GM18526 (cell line): Measurements from ENCODE around the gene OLA1.

Experiments used
- POLR2A ChIP-seq: IDR thresholded peaks from 3 replicates; pipeline ENCODE4 v1.6.1; 2011; ENCODE audit not compliant: insufficient read length; ENCODE audit errors: extremely low read depth

OLA1 gene

DNA sequence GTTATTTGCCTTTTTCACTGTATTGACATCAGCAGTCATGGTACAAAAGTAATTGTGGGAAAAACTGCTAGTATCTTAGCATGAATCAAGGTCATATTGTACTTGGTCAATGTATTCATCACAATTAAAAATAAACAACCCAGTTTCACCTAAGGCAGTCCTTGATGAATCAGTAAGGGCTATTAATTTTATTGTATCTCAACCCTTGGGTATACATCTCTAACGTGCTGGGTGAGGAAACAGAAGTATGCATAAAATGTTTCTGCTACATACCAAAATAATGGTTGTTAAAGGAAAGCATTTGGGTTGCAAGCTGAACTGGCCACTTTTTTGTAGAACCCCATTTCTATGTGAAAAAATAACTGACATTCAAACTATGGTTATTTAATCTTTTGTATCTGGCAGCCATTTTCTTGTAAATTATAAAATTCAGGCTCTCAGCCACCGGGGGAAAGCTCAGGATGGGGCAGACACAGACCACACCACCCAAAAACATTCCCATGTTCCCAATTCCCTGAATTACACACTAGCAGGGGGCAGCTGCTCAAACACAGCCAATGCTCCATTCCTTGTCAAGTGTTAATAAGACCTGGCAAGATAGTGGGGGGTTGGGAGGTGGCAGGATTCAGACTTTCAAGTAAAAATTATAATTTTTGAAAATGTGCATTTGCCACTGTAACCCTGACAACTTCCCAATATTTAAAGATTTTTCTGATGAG is 49.3 kb downstream of the OLA1 start:
- TF ChIP-seq POLR2A: no peak

DNA sequence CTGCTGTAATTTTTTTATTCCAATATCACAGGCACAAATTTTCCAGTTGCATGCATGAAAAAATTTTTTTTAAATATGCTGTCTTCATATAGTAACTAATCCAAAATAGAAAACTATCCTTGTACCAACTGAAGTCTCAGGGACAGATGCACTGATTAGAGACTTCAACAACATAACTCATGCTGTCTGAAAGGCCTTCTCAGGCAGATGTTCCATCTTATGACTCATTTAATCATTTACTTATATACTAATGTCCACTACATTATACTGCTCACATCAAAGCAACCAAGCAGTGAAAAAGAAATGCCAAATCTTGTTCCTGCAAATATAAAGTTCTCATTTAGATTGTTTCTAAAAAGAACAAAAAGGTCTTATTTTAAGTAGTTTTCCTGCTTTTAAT is 53.1 kb downstream of the OLA1 start:
- no peak for TF ChIP-seq POLR2A

GRCh38 chr2:174193737-174194136 is 54.6 kb downstream of the OLA1 start:
- no peak for TF ChIP-seq POLR2A

- TF ChIP-seq POLR2A: no peak
Measured at GRCh38 chr2:174192664-174193063, 55.7 kb downstream of the OLA1 start.

- TF ChIP-seq POLR2A: no peak
Measured at GRCh38 chr2:174191342-174192074, 56.8 kb downstream of the OLA1 start.

DNA sequence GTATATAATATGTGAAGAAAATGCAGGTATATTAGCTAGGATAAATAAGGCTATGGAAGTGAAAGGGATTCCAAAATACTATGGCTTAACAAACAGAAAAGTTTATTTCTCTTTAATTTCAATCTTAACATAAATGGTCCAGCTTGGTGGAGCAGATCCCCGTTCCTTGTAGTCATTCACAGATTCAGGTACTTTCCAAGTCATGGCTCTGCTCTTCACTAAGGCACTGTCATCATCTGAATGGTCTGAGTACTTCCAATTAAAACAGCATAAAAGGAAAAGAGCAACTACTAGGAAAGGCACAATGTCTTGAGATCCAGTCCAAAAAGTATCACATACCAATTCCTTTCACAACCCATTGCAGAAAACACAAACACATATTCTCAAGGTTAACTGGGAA is 63.4 kb downstream of the OLA1 start:
- no peak for TF ChIP-seq POLR2A

GRCh38 chr2:174184504-174184903 is 63.8 kb downstream of the OLA1 start:
- TF ChIP-seq POLR2A: no peak

DNA sequence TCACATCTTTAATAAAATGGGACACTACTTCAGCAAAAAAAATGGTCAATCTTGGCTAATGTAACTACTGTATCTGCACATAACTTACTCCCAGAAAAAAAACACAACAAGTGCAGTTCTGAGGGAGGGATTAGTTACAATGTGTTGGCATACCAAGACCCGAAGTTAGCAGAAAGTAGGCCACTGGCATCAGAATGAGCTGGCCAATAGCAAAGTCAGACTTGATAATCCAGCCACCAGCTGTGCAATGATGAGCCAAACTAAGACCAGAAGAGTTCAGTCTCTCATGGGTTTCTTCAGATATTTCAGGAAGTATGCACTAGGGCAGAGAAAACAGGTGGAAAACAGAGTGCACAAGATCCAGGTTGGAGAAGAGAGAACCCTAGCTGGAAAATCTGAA is 65.3 kb downstream of the OLA1 start:
- TF ChIP-seq POLR2A: no peak

DNA sequence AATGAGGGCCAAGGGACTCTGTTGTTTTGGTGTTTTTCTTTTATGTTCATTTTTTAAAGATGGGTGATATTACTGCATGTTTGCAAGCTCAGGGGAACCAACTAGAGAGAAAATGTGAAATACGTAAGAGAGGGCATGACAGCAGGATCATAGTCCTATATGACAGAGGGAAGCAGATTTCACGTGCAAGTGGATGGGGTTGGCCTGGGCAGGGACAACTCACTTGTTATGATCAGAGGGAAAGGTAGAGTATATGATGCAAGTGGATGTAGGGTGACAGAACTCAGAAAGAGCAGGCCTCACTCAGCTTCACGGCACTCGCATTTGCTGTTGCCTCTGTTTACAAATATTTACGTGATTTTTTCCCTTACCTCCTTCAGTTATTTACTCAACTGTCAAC is 67.0 kb downstream of the OLA1 start:
- no peak for TF ChIP-seq POLR2A

GRCh38 chr2:174180726-174181236 is 67.6 kb downstream of the OLA1 start:
- TF ChIP-seq POLR2A: no peak

- TF ChIP-seq POLR2A: no peak
Measured at GRCh38 chr2:174180165-174180724, 68.1 kb downstream of the OLA1 start.

- TF ChIP-seq POLR2A: no peak
Measured at GRCh38 chr2:174177316-174177890, 70.9 kb downstream of the OLA1 start.

DNA sequence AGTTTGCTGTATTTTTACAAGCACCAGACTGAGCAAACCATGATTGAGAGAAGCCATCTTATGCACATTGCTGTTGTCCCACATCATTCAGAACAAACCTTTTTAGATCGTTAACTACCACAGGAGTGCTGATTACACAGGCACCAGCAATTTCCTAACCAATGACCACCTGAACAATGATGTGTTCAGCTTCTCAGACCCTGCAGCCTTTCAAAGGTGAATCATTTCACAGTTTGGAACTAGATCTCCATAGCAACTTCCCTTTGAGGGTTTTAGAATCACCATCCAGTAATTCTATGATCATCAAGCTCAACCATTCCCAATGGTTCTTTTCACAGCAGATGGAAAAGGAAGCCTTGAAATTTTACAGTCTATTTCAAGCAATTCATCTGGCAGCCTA is 71.4 kb downstream of the OLA1 start:
- TF ChIP-seq POLR2A: no peak

- TF ChIP-seq POLR2A: no peak
Measured at GRCh38 chr2:174174741-174175140, 73.6 kb downstream of the OLA1 start.

- TF ChIP-seq POLR2A: no peak
Measured at GRCh38 chr2:174172802-174173355, 75.5 kb downstream of the OLA1 start.
